ENCODE measurements around the gene RNU1-3.
"Not testable (repeated sequence)": the region's sequence is repeated elsewhere in the genome, so short reads cannot be mapped to it uniquely, and the experiment has no call there.

- not testable (repeated sequence) for TF ChIP-seq CTCF (IDR thresholded peaks at IDR 0.05; ENCODE audit: low read depth, low read length); EZH2phosphoT487 (IDR thresholded peaks at IDR 0.05; ENCODE audit: low read depth)
Measured at GRCh38 chr1:16708704-16709103, 42.0 kb upstream of the RNU1-3 start.
